Left colon (tissue), 2 donors: Measurements from ENCODE around the gene GPR161. TPM values are rescaled to one million over a fixed set of nuclear protein-coding genes. Genes with fewer than 3 reads are reported as not detected.
"Not testable (repeated sequence)": the region's sequence is repeated elsewhere in the genome, so short reads cannot be mapped to it uniquely, and the experiment has no call there.

Experiments
- ATAC-seq: fragments of 200-7000 bp; cut with Tn5 transposase; one replicate; pipeline ENCODE4 v1.9.1; 2020; ENCODE audit warnings: mild to moderate bottlenecking, moderate library complexity
- DNase-seq, 2 donors: peaks; one replicate each; pipeline ENCODE4 v3.0.0-alpha.2; 2020
- intact Hi-C, 2 donors: fragments of 100-400 bp; cut with DNase I in 1 of 2; cut with micrococcal nuclease in 1 of 2; formaldehyde crosslinking; loops; one replicate each; pipeline versions ENCODE4 v1.11.2 to v1.14.0; 2022; cut with DNase I, micrococcal nuclease
- total RNA-seq, 2 donors: library from RNA; stranded (reverse); fragmentation: NEBNext Ultra II Directional; extraction: Animal tissue kit (Norgen Biotek cat#: 25700); gene quantifications; one replicate each; pipeline ENCODE4 v1.2.1, GENCODE V29; 2021
- donor health status: DM: no; HTN: no; CAD: no.
- donor health status: DM: yes; HTN: yes; CAD: no.

The GPR161 gene
- total RNA-seq, 2 donors from 2014 or later: 3.4 to 7.2 TPM

GRCh38 chr1:168065506-168065905 lies 71.2 kb downstream of the GPR161 start:
- ATAC-seq: no peak
- intact Hi-C loops: no loop called here
- DNase-seq: no peak

DNA sequence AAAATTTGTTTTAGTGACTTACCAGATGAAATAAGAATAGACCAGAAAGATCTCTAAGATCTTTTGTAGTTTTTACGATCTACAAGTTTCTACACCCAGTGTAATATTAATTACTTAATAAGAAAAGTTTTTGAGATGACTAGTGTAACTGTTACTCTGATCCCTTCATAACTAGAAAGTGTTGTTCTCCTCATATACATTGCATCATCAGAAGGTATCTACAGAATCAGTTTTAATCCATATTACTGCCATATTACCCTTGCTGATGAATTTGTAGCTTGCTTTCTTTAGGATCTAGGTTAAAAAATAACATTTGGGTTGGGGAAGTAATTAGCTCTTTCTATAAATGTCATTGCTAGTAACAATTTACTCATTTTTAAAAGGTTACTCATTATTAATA lies 72.5 kb downstream of the GPR161 start:
- DNase-seq: no peak
- ATAC-seq: no peak
- intact Hi-C loops: no loop called here

DNA sequence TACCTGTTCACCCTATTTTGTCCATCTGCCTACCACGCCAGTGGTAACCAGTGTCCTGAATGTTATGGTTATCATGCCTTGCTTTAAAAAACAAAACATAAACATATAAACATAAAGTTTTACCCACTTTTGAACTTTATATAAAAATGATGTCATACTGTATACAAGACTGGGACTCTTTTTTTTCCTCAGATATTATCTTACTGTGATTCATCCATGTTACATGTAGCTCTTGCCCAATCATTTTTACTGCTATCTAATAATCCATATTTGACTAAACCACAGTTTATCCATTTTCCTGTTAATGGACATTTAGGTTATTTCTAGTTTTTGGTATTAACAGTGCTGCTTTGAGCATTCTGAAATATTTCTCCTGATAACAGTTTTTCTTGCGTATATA lies 78.8 kb downstream of the GPR161 start:
- ATAC-seq (no peak), DNase-seq (no peak)
- intact Hi-C loops: no loop called here

DNA sequence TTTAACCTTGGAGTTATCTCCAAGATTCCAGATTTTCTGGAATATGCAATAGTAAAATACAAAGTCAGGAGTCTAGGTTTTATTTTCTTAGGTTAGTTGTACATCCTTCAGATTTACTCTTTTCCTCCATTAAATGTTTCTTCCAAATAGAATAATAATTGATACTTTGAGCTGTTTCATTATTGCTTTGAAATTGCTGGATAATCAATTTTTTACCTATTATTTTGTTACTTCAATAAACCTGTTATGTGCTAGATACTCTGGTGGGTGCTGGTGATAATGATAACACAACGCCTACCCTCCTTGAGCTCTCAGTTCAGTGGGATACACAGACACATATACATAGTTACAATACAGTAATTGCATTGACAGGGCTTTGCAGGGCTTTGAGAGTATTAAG lies 79.4 kb downstream of the GPR161 start:
- intact Hi-C loops: no loop called here
- DNase-seq (no peak), ATAC-seq (no peak)

GRCh38 chr1:168056152-168056551 lies 80.6 kb downstream of the GPR161 start:
- peak; percentile 54 for ATAC-seq
- DNase-seq, intact Hi-C loops: not testable (repeated sequence)

DNA sequence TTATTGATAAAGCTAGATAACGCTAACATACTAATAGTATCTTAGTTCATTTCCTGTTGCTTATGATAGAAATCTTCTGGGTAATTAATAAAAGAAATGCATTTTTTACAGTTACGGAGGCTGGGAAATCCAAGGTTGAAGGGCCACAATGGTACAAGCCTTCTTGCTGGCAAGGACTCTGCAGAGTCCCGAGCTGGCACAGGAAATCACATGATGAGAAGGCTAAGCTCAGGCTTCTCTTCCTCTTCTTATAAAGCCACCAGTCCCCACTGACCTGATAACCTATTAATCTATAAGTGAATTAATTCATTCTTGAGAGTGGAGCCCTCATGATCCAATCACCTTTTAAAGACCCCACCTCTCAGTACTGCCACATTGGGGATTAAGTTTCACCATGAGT lies 82.6 kb downstream of the GPR161 start:
- intact Hi-C loops: no loop called here
- DNase-seq (no peak), ATAC-seq (no peak)

DNA sequence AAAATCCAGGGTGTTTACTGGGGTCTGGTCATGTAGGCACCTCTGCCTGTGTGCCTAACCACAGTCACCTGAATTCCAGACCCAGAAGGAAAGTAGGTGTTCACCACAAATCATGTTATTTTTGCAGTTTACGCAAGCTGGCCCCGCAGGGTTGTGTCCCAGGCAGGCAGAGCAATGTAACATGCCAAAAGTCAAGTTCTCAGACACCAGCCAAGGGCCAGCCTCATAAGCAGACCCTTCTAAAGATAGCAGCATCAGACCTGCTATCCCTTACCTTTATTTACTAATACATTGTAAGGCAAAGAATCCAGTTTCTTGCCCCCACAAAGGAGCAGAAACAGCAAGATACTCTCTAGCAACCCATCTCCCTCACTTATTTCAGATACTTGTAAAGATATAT lies 83.0 kb downstream of the GPR161 start:
- intact Hi-C loops: no loop called here
- DNase-seq: no peak

GRCh38 chr1:168050880-168051279 lies 85.8 kb downstream of the GPR161 start:
- ATAC-seq: no peak

More for the DNA sequence above, 83.0 kb downstream of the GPR161 start:
- ATAC-seq: no peak

DNA sequence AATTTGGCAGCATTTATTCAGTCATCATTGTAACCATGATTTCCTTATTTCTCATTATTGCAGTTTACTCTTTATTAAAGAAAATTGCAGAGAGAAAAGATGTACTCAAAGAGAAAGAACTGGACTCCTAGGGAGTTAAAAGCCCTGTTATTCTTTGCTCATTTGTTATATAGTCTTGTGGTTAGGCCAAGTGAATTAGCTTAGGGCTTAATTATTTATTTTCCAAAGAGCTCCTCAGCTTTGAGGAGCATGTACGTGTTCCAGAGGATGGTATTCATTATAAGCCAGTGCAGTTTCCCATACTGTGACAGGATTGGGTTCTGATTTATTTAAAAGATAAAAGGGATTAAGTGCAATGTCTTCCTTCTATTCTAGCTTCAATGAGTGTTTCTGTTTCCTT lies 86.4 kb downstream of the GPR161 start:
- DNase-seq: no peak
- intact Hi-C loops: no loop called here
- ATAC-seq: no peak

More at GRCh38 chr1:168050880-168051279, 85.8 kb downstream of the GPR161 start:
- no peak for DNase-seq
- intact Hi-C loops: no loop called here

- DNase-seq (no peak), ATAC-seq (no peak)
- intact Hi-C loops: no loop called here
Measured at GRCh38 chr1:168045311-168045710, 91.4 kb downstream of the GPR161 start.

- no peak for ATAC-seq
- intact Hi-C loops: no loop called here
Measured at GRCh38 chr1:168042362-168042761, 94.4 kb downstream of the GPR161 start.

DNA sequence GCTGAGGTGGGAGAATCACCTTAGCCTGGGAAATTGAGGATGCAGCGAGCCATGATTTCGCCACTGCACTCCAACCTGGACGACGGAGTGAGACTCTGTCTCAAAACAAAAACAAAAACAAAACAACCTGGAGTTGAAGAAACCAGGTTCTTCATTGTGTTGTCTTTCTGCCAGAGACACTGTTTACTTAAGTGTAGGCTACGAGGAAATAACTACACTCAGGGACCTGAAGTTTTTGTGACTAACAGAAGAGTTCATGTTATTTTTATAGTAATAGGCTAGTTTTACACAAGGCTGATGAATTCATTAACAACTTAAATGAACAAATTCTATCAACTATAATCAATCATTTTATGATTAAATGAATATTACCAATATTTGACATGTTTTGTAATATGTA lies 101.4 kb downstream of the GPR161 start:
- intact Hi-C loops: no loop called here
- DNase-seq (no peak), ATAC-seq (no peak)

More at GRCh38 chr1:168042362-168042761, 94.4 kb downstream of the GPR161 start:
- no peak for DNase-seq

- intact Hi-C loops: no loop called here
- no peak for DNase-seq
- ATAC-seq: no peak
Measured at GRCh38 chr1:168032029-168032428, 104.7 kb downstream of the GPR161 start.

DNA sequence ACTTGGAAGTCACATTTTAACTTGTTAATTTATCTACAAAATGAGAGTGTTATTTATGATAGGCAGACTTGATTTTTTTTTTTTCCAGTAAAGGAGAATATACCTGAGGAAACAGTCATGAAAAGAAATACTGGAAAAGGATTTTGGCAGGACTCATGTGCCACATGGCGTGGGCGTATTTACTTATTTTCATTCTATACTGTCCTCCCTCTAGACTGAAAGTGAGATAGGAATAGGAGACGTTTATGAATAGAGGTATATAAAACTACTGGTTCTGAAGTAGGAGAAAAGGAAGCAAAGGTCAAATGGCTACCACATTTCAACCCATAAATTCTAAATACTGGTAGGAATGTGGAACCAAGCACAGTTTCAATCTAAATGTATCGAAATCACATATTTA lies 105.1 kb downstream of the GPR161 start:
- DNase-seq (no peak), ATAC-seq (peak; percentile 81)
- intact Hi-C loops: no loop called here

DNA sequence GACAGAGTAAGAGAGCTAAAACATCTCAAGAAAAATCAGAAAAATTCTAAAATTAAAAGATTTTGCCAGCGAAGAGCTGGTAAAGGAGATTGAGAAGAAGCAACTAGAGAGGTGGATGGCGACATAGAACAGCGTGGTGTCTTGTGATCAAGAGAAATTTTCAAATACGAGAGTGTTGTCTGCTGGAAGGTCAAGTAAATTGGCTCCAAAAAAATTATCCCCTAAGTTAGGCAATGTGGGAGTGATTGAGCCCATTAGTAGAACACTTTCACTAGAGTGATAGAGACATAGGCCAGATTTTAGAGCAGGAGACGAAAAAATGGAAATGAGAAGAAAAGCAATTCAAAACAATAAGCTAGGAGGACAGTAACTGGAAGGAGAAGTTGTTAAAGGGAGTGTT lies 105.5 kb downstream of the GPR161 start:
- ATAC-seq: peak; percentile 45
- intact Hi-C loops: no loop called here
- DNase-seq: no peak

Other genes starting within 250 kb of the GPR161 start
- under 1 TPM; 0.42 to 0.64 TPM for gene ADCY10, start 222.8 kb downstream of the GPR161 start, total RNA-seq
- gene DCAF6, start 200.2 kb downstream of the GPR161 start, total RNA-seq: 10 to 100 TPM; 60.0 to 60.2 TPM
- gene MPC2, start 199.9 kb downstream of the GPR161 start, total RNA-seq: 100 to 1,000 TPM; 162 to 164 TPM
- gene TIPRL, start 42.0 kb upstream of the GPR161 start, total RNA-seq: 10 to 100 TPM; 33.5 to 36.3 TPM
- 10 to 100 TPM; 77.9 to 83.6 TPM for gene SFT2D2, start 89.1 kb upstream of the GPR161 start, total RNA-seq
- gene TBX19, start 143.9 kb upstream of the GPR161 start, total RNA-seq: 1 to 10 TPM; 1.3 to 1.7 TPM